Nephron progenitor cell (in vitro differentiated cells): ENCODE data around the gene LTBP1.
A peak's percentile ranks its signal among the peaks of the same experiment; 100 is the strongest.

Experiments used
- DNase-seq: peaks from one replicate; pipeline ENCODE4 v3.0.0; 2021
- H3K27ac Mint-ChIP-seq: 2 replicates; pipeline ENCODE4 v1.8.0; 2021; ENCODE audit warnings: mild to moderate bottlenecking, moderate library complexity, mixed read lengths
- H3K27me3 Mint-ChIP-seq: 2 replicates; pipeline ENCODE4 v1.8.0; 2021; ENCODE audit warnings: mild to moderate bottlenecking, low read depth, mixed read lengths; ENCODE audit not compliant: poor library complexity
- H3K36me3 Mint-ChIP-seq: 2 replicates; pipeline ENCODE4 v1.8.0; 2021; ENCODE audit warnings: low read depth, mixed read lengths
- H3K4me1 Mint-ChIP-seq: 2 replicates; pipeline ENCODE4 v1.8.0; 2021; ENCODE audit warnings: mixed read lengths
- H3K4me3 Mint-ChIP-seq: 2 replicates; pipeline ENCODE4 v1.8.0; 2021; ENCODE audit warnings: mild to moderate bottlenecking, moderate library complexity, mixed read lengths
- H3K9me3 Mint-ChIP-seq: 2 replicates; pipeline ENCODE4 v1.8.0; 2021; ENCODE audit warnings: mild to moderate bottlenecking, moderate library complexity, mixed read lengths
- TF ChIP-seq, protein P1 (sequence below): fragments of 200-600 bp; sonication (generic); IDR thresholded peaks from 2 replicates; pipeline ENCODE4 v1.5.0; 2021; ENCODE audit warnings: antibody characterized with exemption

LTBP1 gene

GRCh38 chr2:32931519-32931918 is 15.2 kb upstream of the LTBP1 start:
- H3K4me3 Mint-ChIP-seq: no peak overlapping the region
- peaks cover 7% of the 10 kb centered on the region for H3K27me3 Mint-ChIP-seq
- TF ChIP-seq, protein P1, sequence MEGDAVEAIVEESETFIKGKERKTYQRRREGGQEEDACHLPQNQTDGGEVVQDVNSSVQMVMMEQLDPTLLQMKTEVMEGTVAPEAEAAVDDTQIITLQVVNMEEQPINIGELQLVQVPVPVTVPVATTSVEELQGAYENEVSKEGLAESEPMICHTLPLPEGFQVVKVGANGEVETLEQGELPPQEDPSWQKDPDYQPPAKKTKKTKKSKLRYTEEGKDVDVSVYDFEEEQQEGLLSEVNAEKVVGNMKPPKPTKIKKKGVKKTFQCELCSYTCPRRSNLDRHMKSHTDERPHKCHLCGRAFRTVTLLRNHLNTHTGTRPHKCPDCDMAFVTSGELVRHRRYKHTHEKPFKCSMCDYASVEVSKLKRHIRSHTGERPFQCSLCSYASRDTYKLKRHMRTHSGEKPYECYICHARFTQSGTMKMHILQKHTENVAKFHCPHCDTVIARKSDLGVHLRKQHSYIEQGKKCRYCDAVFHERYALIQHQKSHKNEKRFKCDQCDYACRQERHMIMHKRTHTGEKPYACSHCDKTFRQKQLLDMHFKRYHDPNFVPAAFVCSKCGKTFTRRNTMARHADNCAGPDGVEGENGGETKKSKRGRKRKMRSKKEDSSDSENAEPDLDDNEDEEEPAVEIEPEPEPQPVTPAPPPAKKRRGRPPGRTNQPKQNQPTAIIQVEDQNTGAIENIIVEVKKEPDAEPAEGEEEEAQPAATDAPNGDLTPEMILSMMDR: no peak
- no peak for DNase-seq
- peaks cover 29% of the 10 kb centered on the region for H3K4me1 Mint-ChIP-seq
- H3K27ac Mint-ChIP-seq: no peak overlapping the region
- H3K36me3 Mint-ChIP-seq: no peaks in the 10 kb centered on the region
- H3K9me3 Mint-ChIP-seq: peaks cover 11% of the 10 kb centered on the region

- TF ChIP-seq, protein P1: no peak
- no peak overlapping the region for H3K4me3 Mint-ChIP-seq
- H3K9me3 Mint-ChIP-seq: peaks cover 10% of the 10 kb centered on the region
- H3K36me3 Mint-ChIP-seq: no peaks in the 10 kb centered on the region
- H3K4me1 Mint-ChIP-seq: peaks cover 22% of the 10 kb centered on the region
- H3K27me3 Mint-ChIP-seq: peaks cover 3% of the 10 kb centered on the region
- H3K27ac Mint-ChIP-seq: no peak overlapping the region
- no peak for DNase-seq
Observed at GRCh38 chr2:32931945-32932709, 14.6 kb upstream of the LTBP1 start.

- TF ChIP-seq, protein P1: no peak
- Mint-ChIP-seq H3K27me3 (peaks cover 3% of the 10 kb centered on the region), H3K4me3 (no peak overlapping the region), H3K27ac (peak overlapping the region; percentile 35), H3K36me3 (no peaks in the 10 kb centered on the region), H3K9me3 (peaks cover 7% of the 10 kb centered on the region), H3K4me1 (peaks cover 21% of the 10 kb centered on the region)
- no peak for DNase-seq
Observed at GRCh38 chr2:32932825-32933755, 13.7 kb upstream of the LTBP1 start.

DNA sequence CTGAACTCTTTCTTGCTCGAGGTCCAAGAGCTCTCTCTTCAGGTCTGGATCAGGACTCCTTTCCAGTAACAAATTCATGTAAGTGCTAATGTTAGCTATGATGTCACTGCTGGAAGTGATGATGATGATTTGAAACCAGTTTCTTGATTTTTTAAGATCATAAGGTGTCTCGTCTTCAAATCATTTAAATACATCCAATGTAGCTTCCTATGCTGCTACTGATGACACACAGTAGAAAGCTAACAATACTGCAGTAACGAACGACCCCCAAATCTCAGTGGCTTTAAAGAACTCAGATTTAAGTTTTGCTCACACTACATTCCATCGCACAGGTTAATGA is 13.0 kb upstream of the LTBP1 start:
- no peak overlapping the region for H3K27ac Mint-ChIP-seq
- peaks cover 3% of the 10 kb centered on the region for H3K27me3 Mint-ChIP-seq
- peaks cover 27% of the 10 kb centered on the region for H3K4me1 Mint-ChIP-seq
- TF ChIP-seq, protein P1: no peak
- H3K4me3 Mint-ChIP-seq: no peak overlapping the region
- no peaks in the 10 kb centered on the region for H3K36me3 Mint-ChIP-seq
- no peak for DNase-seq
- H3K9me3 Mint-ChIP-seq: peaks cover 7% of the 10 kb centered on the region

GRCh38 chr2:32937602-32938448 is 8.9 kb upstream of the LTBP1 start:
- H3K27me3 Mint-ChIP-seq: no peaks in the 10 kb centered on the region
- no peaks in the 10 kb centered on the region for H3K36me3 Mint-ChIP-seq
- DNase-seq: no peak
- H3K4me1 Mint-ChIP-seq: peaks cover 35% of the 10 kb centered on the region
- H3K27ac Mint-ChIP-seq: peak overlapping the region; percentile 69
- H3K9me3 Mint-ChIP-seq: no peaks in the 10 kb centered on the region
- no peak overlapping the region for H3K4me3 Mint-ChIP-seq
- TF ChIP-seq, protein P1: no peak
